Effector memory CD4-positive, alpha-beta T cell (primary cell): ENCODE data around the gene AMN1.

ENCODE experiments used
- DNase-seq, 3 donors: peaks; one replicate each; pipeline ENCODE4 v3.0.0-alpha.2; 2020
- H3K27ac ChIP-seq: 2 replicates; pipeline ENCODE4 v1.7.0; 2013; ENCODE audit warnings: mild to moderate bottlenecking, low read length, moderate library complexity; ENCODE audit not compliant: insufficient read depth, poor library complexity, severe bottlenecking
- H3K27me3 ChIP-seq: replicated peaks from 2 replicates; pipeline ENCODE4 v1.7.0; 2013; ENCODE audit warnings: mild to moderate bottlenecking, low read length; ENCODE audit not compliant: insufficient read depth, control insufficient read depth, poor library complexity, severe bottlenecking
- H3K36me3 ChIP-seq: 2 replicates; pipeline ENCODE4 v1.7.0; 2013; ENCODE audit warnings: mild to moderate bottlenecking, low read length, moderate library complexity; ENCODE audit not compliant: control insufficient read depth, insufficient read depth
- H3K4me1 ChIP-seq: 2 replicates; pipeline ENCODE4 v1.7.0; 2013; ENCODE audit warnings: low read length, mild to moderate bottlenecking; ENCODE audit not compliant: control insufficient read depth, insufficient read depth, poor library complexity, severe bottlenecking
- H3K4me3 ChIP-seq: 2 replicates; pipeline ENCODE4 v1.7.0; 2013; ENCODE audit warnings: low read length, low read depth, mild to moderate bottlenecking; ENCODE audit not compliant: insufficient read depth, poor library complexity, severe bottlenecking
- H3K9me3 ChIP-seq: 2 replicates; pipeline ENCODE4 v1.7.0; 2013; ENCODE audit warnings: mild to moderate bottlenecking, low read length, moderate library complexity; ENCODE audit not compliant: control insufficient read depth

The AMN1 gene

DNA sequence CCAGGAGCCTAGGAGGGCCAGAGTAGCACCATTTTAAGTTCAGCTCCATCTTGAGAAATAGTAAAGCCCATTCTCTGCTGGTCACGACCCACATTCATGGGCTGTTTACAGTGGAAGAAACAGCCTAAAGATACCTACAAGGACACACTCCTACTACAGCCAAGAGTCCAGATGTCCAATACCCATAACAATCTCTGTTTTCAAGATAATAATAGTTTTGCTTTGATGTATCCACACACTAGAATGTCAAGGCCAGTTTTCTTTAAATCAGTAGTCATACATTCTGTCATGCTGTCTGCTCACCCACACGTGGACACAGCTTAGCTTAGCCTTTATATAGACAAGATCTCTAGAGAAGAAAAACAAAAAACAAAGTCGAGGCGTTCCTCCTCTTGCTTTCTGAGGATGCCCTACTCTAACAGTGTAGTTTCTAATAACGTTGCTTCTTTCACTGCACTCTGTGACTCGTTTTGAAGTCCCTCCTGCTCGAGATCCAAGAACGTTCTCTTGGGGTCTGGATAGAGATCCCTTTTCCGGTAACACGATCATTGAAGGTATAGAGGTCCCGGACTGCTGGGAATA is 87.2 kb downstream of the AMN1 start:
- no peak overlapping the region for H3K4me3 ChIP-seq
- H3K27ac ChIP-seq = no peak overlapping the region
- no peak for DNase-seq
- H3K4me1 ChIP-seq = peaks cover 2% of the 10 kb centered on the region
- no peaks in the 10 kb centered on the region for H3K36me3 ChIP-seq
- H3K9me3 ChIP-seq = no peaks in the 10 kb centered on the region
- no peaks in the 10 kb centered on the region for H3K27me3 ChIP-seq

DNA sequence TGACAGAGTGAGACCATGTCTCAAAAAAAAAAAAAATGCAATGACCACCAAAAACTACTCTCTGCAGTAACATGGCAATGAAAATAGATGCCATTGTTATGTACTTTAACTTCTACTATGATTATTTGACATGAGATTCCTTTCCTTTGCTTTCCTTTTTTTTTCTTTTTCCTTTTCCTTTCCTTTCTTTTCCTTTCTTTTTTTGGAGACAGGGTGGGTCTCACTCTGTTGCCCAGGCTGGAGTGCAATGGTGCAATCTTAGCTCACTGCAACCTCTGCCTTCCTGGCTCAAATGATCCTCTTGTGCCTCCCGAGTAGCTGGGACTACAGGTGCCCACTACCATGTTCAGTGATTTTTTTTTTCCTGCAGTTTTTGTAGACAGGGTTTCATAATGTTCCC is 94.2 kb downstream of the AMN1 start:
- Histone ChIP-seq H3K4me3 (no peak overlapping the region), H3K36me3 (no peaks in the 10 kb centered on the region), H3K4me1 (peaks cover 3% of the 10 kb centered on the region), H3K27ac (no peak overlapping the region), H3K27me3 (no peaks in the 10 kb centered on the region), H3K9me3 (no peaks in the 10 kb centered on the region)
- no peak for DNase-seq

DNA sequence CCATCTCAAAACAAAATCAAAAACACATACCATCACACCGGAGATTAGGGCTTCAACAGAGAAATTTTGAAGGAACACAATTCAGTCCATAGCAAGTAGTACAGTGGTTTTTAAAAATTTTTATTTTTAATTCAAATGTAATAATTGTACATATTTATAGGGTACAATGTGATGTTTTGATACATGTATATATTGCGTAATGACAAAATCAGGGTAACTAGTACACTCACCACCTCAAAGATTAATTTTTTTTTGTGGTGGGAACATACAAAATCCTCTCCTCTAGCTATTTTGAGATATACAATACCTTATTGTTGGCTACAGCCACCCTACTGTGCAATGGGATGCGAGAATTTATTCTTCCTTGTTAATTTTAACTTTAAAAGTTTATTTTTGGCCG is 95.4 kb downstream of the AMN1 start:
- DNase-seq = no peak
- H3K27ac ChIP-seq = no peak overlapping the region
- peaks cover 3% of the 10 kb centered on the region for H3K4me1 ChIP-seq
- H3K9me3 ChIP-seq = no peaks in the 10 kb centered on the region
- H3K36me3 ChIP-seq = no peaks in the 10 kb centered on the region
- H3K4me3 ChIP-seq = no peak overlapping the region
- H3K27me3 ChIP-seq = no peaks in the 10 kb centered on the region

DNA sequence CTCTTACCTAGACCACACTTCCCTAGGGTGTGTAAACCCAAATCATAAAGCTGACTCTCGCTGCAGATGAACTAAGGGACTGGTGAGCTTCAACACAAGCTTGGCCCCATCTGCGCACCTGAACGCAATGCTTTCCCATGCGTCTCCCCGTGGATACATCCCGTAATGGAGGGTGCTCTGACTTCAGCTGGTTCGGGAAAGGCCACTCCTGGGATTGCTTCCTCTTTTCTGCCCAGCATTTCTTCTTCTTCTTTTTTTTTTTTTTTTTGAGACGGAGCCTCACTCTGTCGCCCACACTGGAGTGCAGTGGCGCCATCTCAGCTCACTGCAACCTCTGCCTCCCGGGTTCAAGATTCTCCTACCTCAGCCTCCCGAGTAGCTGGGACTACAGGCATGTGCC is 97.0 kb downstream of the AMN1 start:
- H3K4me1 ChIP-seq = peaks cover 3% of the 10 kb centered on the region
- no peak for DNase-seq
- H3K27me3 ChIP-seq = no peaks in the 10 kb centered on the region
- no peak overlapping the region for H3K27ac ChIP-seq
- H3K4me3 ChIP-seq = no peak overlapping the region
- H3K36me3 ChIP-seq = no peaks in the 10 kb centered on the region
- no peaks in the 10 kb centered on the region for H3K9me3 ChIP-seq

DNA sequence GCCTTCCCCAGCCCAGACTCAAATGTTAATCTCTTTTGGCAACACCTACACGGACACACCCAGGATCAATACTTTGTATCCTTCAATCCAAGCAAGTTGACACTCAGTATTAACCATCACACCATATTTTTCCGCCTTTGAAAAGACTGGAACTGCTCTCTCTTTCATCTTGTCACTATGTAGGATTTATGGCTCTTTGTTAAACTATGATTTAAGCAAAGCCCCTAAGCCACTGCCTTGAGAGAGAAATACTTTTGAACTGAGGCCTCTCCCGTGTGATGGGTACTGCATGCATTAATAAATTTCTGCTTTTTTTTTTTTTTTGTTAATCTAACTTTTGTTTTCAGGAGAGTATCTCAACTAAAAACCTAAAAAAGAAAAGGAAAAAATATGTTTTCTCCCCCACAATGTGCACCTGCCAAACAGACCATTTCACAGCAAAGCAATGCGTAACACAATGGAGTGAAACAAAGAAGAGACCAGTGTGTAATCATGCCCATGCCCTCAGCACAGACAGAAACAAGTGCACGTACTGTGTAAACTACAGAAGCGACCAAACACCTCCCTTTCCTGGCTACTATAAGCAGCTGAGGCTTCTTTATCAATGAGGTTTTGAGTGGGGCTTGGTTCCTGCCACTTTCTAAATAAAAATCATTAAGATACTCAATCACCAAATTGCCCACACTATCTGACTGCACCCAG is 97.6 kb downstream of the AMN1 start:
- no peak for DNase-seq
- Histone ChIP-seq H3K9me3 (no peaks in the 10 kb centered on the region), H3K36me3 (no peaks in the 10 kb centered on the region)

DNA sequence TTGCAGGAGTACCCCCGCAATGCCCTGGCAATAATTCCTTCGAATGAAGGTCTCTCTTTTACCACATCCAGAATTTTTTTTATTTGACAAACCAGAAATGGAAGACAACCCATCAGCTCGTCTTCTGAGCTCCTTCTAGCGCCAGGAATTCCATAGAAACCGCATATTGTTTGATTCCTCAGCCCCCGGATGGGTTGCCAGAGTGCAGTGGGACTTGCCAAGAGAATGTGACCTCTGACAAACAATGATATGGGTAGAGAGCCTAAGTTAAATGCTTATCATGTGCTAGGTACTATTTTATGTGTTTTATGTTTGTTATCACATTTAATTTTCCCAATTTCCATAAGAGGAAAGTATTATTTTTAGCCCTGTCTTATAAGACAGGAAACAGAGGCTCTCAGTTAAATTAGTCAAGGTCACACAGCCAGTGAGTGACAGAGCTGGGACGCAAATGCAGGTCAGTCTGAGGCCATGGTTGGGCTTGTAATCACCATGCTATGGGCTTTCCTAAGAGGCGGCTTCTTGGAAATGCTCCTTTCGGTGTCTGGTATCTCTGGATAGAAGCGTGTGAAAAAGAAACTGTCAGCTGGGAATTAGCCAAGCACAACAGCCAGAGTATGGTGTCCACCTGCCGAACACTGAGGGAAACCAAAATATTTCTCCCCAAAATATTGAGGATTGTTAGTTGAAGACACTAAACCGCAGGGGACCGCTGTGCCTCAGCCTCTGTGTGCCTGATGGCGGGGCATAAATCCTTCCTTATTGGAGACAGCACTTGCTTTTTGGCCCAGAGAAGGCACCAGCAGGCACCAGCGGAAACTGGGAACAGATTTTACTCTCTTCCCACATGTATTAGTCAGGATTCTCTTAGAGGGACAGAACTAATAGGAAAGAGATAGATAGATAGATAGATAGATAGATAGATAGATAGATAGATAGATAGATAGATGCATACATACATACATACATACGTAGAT is 98.8 kb downstream of the AMN1 start:
- H3K4me1 ChIP-seq = no peaks in the 10 kb centered on the region
- no peaks in the 10 kb centered on the region for H3K36me3 ChIP-seq
- no peaks in the 10 kb centered on the region for H3K9me3 ChIP-seq
- no peak overlapping the region for H3K4me3 ChIP-seq
- H3K27me3 ChIP-seq = no peaks in the 10 kb centered on the region
- H3K27ac ChIP-seq = no peak overlapping the region
- no peak for DNase-seq

More for the DNA sequence above, 97.6 kb downstream of the AMN1 start:
- Histone ChIP-seq H3K4me1 (no peaks in the 10 kb centered on the region), H3K4me3 (no peak overlapping the region), H3K27me3 (no peaks in the 10 kb centered on the region), H3K27ac (no peak overlapping the region)

DNA sequence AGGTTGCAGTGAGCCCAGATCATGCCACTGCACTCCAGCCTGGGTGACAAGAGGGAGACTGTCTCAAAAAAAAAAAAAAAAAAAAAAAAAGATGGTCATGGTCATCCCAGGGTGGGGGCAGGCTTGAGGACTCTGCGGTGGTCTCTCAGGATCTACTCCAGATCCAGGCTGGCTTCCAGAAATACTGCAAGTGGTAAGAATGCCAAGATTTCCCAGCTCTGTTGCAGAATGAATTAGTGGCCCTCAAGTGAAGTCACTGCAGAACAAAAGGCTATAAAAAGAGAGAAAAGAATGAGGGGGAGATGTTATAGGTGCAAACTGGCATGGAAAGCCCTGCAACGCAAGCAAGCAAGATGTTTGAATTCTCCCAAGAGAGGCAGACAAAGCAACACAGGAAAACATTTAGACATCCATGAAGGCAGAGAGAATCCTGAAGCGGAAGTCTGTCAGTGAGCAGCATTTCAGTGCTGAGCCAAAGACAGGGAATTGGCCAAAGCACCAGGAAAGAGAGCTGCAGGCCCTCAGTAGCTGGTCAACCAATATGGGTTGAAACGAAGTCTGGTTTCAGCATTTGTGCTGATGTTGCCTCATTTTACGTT is 101.3 kb downstream of the AMN1 start:
- Histone ChIP-seq H3K4me1 (no peaks in the 10 kb centered on the region), H3K27ac (no peak overlapping the region), H3K27me3 (no peaks in the 10 kb centered on the region), H3K36me3 (no peaks in the 10 kb centered on the region), H3K4me3 (no peak overlapping the region), H3K9me3 (no peaks in the 10 kb centered on the region)
- no peak for DNase-seq

DNA sequence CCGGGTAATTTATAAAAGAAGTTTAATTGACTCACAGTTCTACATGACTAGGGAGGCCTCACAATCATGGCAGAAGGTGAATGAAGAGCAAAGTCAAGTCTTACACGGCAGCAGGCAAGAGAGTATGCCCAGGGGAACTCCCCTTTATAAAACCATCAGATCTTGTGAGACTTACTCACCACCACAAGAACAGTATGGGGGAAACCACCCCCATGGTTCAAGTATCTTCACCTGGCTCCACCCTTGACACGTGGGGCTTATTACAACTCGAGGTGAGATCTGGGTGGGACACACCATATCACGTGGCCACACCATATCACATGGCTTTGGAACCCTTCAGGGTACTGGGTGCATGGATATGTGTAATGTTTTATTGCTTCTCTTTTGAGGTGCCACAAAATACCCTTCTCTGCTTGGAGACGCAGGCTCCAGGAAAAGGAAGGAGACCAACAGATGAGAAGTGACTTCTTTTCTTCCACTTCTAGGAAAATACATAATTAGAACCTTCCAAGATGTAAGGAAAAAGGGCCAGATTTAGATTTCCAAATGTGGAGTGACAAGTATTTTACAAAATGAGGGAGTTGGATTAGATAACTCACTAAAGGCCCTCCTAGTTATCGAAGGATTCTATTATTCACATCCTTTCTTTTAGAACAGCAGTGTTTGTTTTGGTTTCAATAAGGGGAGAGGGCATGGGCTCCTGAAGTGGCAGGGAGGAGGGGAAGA is 102.4 kb downstream of the AMN1 start:
- no peak for DNase-seq
- no peaks in the 10 kb centered on the region for H3K4me1 ChIP-seq
- no peaks in the 10 kb centered on the region for H3K27me3 ChIP-seq
- H3K27ac ChIP-seq = no peak overlapping the region
- no peaks in the 10 kb centered on the region for H3K9me3 ChIP-seq
- no peak overlapping the region for H3K4me3 ChIP-seq
- no peaks in the 10 kb centered on the region for H3K36me3 ChIP-seq

DNA sequence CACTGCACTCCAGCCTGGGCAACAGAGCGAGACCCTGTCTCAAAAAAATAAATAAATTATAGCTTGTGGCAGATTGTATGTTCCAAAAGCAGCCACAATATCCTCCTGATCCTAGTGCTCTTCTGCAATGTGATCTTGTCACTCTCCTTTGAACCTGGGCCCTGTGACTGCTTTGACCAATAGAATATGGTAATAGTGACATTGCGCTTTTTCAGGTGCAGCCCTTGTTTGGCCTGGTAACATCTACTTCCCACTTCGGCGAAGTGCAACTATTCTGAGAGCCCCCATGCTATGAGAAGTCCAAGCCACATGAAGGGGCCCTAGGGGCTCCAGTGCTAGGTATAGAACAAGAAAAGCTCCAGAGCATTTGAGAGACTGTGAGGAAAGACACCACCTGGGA is 106.8 kb downstream of the AMN1 start:
- Histone ChIP-seq H3K9me3 (no peaks in the 10 kb centered on the region), H3K27me3 (no peaks in the 10 kb centered on the region), H3K4me3 (no peak overlapping the region), H3K36me3 (no peaks in the 10 kb centered on the region), H3K4me1 (no peaks in the 10 kb centered on the region), H3K27ac (no peak overlapping the region)
- DNase-seq = no peak
